Lung (tissue), 12 donors: ENCODE data around the gene C2CD2. TPM values are rescaled to one million over a fixed set of nuclear protein-coding genes. Genes with fewer than 3 reads are reported as not detected.

Source experiments
- ATAC-seq: fragments of 200-7000 bp; cut with Tn5 transposase; one replicate; pipeline ENCODE4 v1.9.1; 2020; ENCODE audit warnings: moderate number of reproducible peaks; ENCODE audit not compliant: insufficient read depth, low FRiP score
- DNase-seq, 3 donors: peaks; one replicate each; pipeline ENCODE4 v3.0.0-alpha.2; 2013 to 2017
- H3K27ac ChIP-seq, 2 donors: one replicate each; pipeline ENCODE4 v1.5.1; 2013; ENCODE audit warnings: mild to moderate bottlenecking in 2 of 2, moderate library complexity in 2 of 2, control low read depth in 1 of 2, inconsistent platforms in 1 of 2, low read depth in 1 of 2, low read length in 1 of 2
- H3K27me3 ChIP-seq, 3 donors: one replicate each; pipeline ENCODE4 v1.5.1; 2013; ENCODE audit warnings: low read length in 2 of 3; ENCODE audit not compliant: control insufficient read depth in 3 of 3, insufficient read depth in 3 of 3
- H3K36me3 ChIP-seq, 4 donors: one replicate each; pipeline ENCODE4 v1.5.1; 2013; ENCODE audit warnings: low read length in 4 of 4, mild to moderate bottlenecking in 1 of 4, moderate library complexity in 1 of 4; ENCODE audit not compliant: control insufficient read depth in 4 of 4, insufficient read depth in 4 of 4
- H3K4me1 ChIP-seq, 5 donors: one replicate each; pipeline ENCODE4 v1.5.1; 2013; ENCODE audit warnings: low read length in 5 of 5, mild to moderate bottlenecking in 2 of 5, moderate library complexity in 1 of 5; ENCODE audit not compliant: control insufficient read depth in 5 of 5, insufficient read depth in 5 of 5
- H3K4me3 ChIP-seq: one replicate; pipeline ENCODE4 v1.5.1; 2013; ENCODE audit warnings: mild to moderate bottlenecking, control low read depth, moderate library complexity
- H3K9ac ChIP-seq, 2 donors: one replicate each; pipeline ENCODE4 v1.5.1; 2013; ENCODE audit warnings: low read length in 2 of 2, control low read depth in 1 of 2; ENCODE audit not compliant: insufficient read depth in 1 of 2
- H3K9me3 ChIP-seq, 4 donors: one replicate each; pipeline ENCODE4 v1.5.1; 2013; ENCODE audit warnings: low read length in 3 of 4, mild to moderate bottlenecking in 1 of 4, moderate library complexity in 1 of 4; ENCODE audit not compliant: control insufficient read depth in 4 of 4, insufficient read depth in 3 of 4
- WGBS, 2 donors: extraction: QIAGEN DNeasy Blood & Tissue Kit; methylation state at CpG; one replicate each; pipeline ENCODE4 v1.1.7; 2013; 5-methylcytosine and 5-hydroxymethylcytosine counted together
- polyA plus RNA-seq, 2 donors: library from polyadenylated mRNA; stranded (reverse); fragments of 200-250 nt; gene quantifications; one replicate each; pipeline ENCODE4 v1.2.1, GENCODE V29; 2013
- total RNA-seq, 2 donors: library from RNA; depleted of rRNA in 1 of 2; stranded (reverse); fragments of >200 nt in 1 of 2; gene quantifications; one replicate each; pipeline ENCODE4 v1.2.1, GENCODE V29; 2014 to 2021
- TF ChIP-seq, protein P1 (sequence below): IDR thresholded peaks from 2 replicates; pipeline ENCODE4 v1.5.1; 2012; ENCODE audit warnings: mild to moderate bottlenecking; ENCODE audit errors: control extremely low read depth, extremely low read depth
- donor health status: control.
- donor health status: control.
- donor health status: Bipolar disorder and iron deficiency.
- donor health status: healthy.
- donor health status: DM: yes; HTN: yes; CAD: no.

Gene C2CD2
- total and polyA plus RNA-seq, 4 donors = 7.0 to 19.5 (median 12.2) TPM

DNA sequence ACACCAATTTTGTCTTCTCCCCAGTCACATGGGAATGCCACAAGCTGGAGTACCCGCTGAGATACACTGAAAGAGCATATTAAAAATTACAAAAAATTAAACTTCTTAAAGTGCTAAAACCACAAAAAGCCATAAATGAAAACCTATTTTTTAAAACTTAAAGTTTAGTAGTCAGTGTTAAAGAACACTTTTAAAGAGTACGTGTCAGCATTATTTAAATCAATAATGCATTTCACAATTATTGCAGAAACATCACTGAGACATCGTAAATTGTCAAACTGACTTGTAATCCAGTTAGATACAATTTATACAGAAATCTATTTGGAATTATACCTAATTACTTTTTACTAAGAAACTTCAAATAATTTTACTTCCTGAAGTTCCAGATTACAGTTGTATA, 33.5 kb upstream of the C2CD2 start:
- H3K4me3 ChIP-seq = no peak overlapping the region
- no peak for ATAC-seq
- H3K9me3 ChIP-seq = no peaks in the 10 kb centered on the region
- peaks cover 0 to 14% (median 10%) of the 10 kb centered on the region in 4 donors for H3K36me3 ChIP-seq
- WGBS, 2 donors = 95 to 98% methylated on average over 3 of the region's 3 CpGs
- H3K27me3 ChIP-seq = no peaks in the 10 kb centered on the region
- no peak overlapping the region for H3K9ac ChIP-seq
- H3K4me1 ChIP-seq = peaks cover 0 to 2% (median 0%) of the 10 kb centered on the region in 5 donors
- no peak overlapping the region for H3K27ac ChIP-seq
- DNase-seq = no peak
- TF ChIP-seq, protein P1, sequence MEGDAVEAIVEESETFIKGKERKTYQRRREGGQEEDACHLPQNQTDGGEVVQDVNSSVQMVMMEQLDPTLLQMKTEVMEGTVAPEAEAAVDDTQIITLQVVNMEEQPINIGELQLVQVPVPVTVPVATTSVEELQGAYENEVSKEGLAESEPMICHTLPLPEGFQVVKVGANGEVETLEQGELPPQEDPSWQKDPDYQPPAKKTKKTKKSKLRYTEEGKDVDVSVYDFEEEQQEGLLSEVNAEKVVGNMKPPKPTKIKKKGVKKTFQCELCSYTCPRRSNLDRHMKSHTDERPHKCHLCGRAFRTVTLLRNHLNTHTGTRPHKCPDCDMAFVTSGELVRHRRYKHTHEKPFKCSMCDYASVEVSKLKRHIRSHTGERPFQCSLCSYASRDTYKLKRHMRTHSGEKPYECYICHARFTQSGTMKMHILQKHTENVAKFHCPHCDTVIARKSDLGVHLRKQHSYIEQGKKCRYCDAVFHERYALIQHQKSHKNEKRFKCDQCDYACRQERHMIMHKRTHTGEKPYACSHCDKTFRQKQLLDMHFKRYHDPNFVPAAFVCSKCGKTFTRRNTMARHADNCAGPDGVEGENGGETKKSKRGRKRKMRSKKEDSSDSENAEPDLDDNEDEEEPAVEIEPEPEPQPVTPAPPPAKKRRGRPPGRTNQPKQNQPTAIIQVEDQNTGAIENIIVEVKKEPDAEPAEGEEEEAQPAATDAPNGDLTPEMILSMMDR = no peak

GRCh38 chr21:41985662-41986416, 32.0 kb upstream of the C2CD2 start:
- WGBS, 2 donors = 83 to 91% methylated on average over 6 of the region's 6 CpGs
- DNase-seq (no peak), ATAC-seq (no peak)
- Histone ChIP-seq H3K9me3 (no peaks in the 10 kb centered on the region), H3K9ac (no peak overlapping the region), H3K27ac (no peak overlapping the region), H3K36me3 (peaks cover 0 to 1% (median 0%) of the 10 kb centered on the region in 4 donors), H3K4me1 (peaks cover 0 to 2% (median 0%) of the 10 kb centered on the region in 5 donors), H3K4me3 (no peak overlapping the region), H3K27me3 (no peaks in the 10 kb centered on the region)
- TF ChIP-seq, protein P1 = no peak

- Histone ChIP-seq H3K27me3 (no peaks in the 10 kb centered on the region), H3K4me1 (peaks cover 0 to 3% (median 0%) of the 10 kb centered on the region in 5 donors), H3K27ac (no peak overlapping the region), H3K36me3 (no peaks in the 10 kb centered on the region), H3K9me3 (peaks cover 0 to 4% (median 0%) of the 10 kb centered on the region in 4 donors), H3K4me3 (no peak overlapping the region), H3K9ac (no peak overlapping the region)
- no peak for ATAC-seq
- DNase-seq = no peak
- TF ChIP-seq, protein P1 = no peak
- 98 to 100% methylated on average over 1 of the region's 1 CpG for WGBS, 2 donors
Observed at GRCh38 chr21:41983229-41983628, 29.4 kb upstream of the C2CD2 start.
